GM21576 (cell line): ENCODE data around the gene AKR1A1.

Experiments used
- ATAC-seq: cut with Tn5 transposase; IDR thresholded peaks from one replicate; pipeline ENCODE4 v1.9.1; 2021; ENCODE audit warnings: mild to moderate bottlenecking, moderate library complexity; ENCODE audit not compliant: unreplicated experiment

AKR1A1 gene

GRCh38 chr1:45612941-45613579 lies 62.4 kb downstream of the AKR1A1 start:
- no peak for ATAC-seq

GRCh38 chr1:45615885-45616284 lies 65.3 kb downstream of the AKR1A1 start:
- no peak for ATAC-seq

GRCh38 chr1:45617618-45618017 lies 67.0 kb downstream of the AKR1A1 start:
- ATAC-seq = no peak

DNA sequence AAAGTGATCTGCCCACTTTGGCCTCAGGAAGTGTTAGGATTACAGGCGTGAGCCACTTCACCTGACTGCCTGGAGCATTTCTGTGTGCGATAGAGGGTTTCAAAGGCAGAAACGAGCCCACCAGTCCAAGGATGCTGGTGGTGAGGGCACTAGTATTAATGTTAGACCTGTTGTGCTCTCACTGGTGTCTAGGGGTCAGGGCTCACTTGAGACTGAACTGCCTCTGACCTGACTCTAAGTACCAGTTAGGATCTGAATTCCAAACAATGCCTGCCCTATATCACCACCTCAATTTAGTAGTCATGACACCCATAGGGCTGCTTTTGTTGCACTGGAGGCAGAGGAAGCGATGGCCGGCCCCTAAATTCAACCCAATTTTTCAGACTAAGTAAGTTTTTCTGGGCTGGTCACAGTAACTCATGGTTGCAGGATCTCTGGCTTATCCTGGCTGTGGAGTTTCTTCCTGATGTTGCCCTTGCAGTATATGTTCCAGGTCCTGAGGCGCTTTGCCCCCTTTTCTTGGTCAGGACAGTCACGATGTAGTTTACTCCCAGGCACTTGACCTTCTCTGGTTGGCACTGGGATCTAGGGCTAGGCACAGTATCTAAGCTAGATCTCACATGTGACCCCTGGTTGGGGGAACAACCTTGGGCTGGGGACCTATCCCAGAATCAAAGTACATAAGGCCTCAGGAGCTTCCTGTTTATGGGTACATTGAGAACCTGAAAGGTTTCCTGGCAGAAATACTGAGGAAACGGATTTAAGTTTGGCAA lies 68.7 kb downstream of the AKR1A1 start:
- no peak for ATAC-seq
